GM12878 (cell line): ENCODE results near the gene FOXJ3.

Experiments used
- CBFB ChIP-seq: IDR thresholded peaks from 2 replicates; pipeline ENCODE4 v1.6.1; 2016; ENCODE audit warnings: antibody characterized with exemption, low read depth
- CTCF ChIP-seq, 3 experiments: IDR thresholded peaks in 2 of 3; conservative IDR thresholded peaks in 1 of 3; 2 replicates each; pipeline ENCODE4 v1.5.1; 2011; ENCODE audit warnings: low read depth in 3 of 3, low read length in 3 of 3, mild to moderate bottlenecking in 3 of 3, control low read depth in 2 of 3, moderate library complexity in 2 of 3, inconsistent platforms in 1 of 3, mixed read lengths in 1 of 3; ENCODE audit not compliant: control insufficient read depth in 2 of 3, insufficient read depth in 1 of 3; ENCODE audit errors: extremely low read depth in 1 of 3
- POLR2A ChIP-seq: IDR thresholded peaks from 2 replicates; pipeline ENCODE4 v1.6.1; 2011; ENCODE audit warnings: low read depth, mild to moderate bottlenecking, low read length
- RELA ChIP-seq: fragments of 450-650 bp; IDR thresholded peaks from 2 replicates; pipeline ENCODE4 v1.8.0; 2014; ENCODE audit warnings: borderline replicate concordance; ENCODE audit not compliant: partially characterized antibody
- SRF ChIP-seq, 2 experiments: IDR thresholded peaks; 2 replicates each; pipeline ENCODE4 v1.6.1; 2011; ENCODE audit warnings: low read depth in 2 of 2, low read length in 2 of 2, mild to moderate bottlenecking in 1 of 2, moderate library complexity in 1 of 2
- ZNF384 ChIP-seq: IDR thresholded peaks from 2 replicates; pipeline ENCODE4 v1.6.1; 2012; ENCODE audit warnings: low read depth, mild to moderate bottlenecking, low read length, improper control_type of control experiment, borderline replicate concordance

DNA sequence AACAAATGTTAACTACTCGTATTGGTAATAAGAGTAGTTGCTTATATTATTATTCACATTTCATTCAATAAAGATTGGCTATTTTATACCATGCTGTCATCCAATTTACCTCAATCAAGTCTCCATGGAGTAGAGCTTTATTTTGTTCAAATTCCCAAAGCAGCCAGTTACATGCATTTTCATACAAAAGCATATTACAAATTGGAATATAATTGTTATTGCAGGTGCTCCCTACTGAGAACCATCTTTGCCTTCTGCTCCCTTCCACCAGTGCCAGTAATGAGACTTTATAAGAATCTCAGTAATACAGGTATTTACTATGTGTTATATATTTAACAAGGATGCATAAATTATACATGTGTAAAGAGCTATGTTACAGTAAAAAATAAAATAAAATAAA, 54.2 kb downstream of the FOXJ3 start:
- TF ChIP-seq POLR2A (no peak), CBFB (no peak), RELA (no peak), CTCF (IDR thresholded peaks at IDR 0.05 in 2 of 3, conservative IDR thresholded peaks at IDR 0.05 in 1 of 3; ENCODE audit: control insufficient read depth in 2 of 3, extremely low read depth in 1 of 3, insufficient read depth in 1 of 3, low read depth in 3 of 3, low read length in 3 of 3) (no peak), ZNF384 (no peak), SRF (IDR thresholded peaks at IDR 0.05; ENCODE audit: low read depth in 2 of 2, low read length in 2 of 2) (no peak)
